Measurements from ENCODE around the gene FAM217A. TPM values are rescaled to one million over a fixed set of nuclear protein-coding genes. Genes with fewer than 3 reads are reported as not detected.

Gene FAM217A
- total RNA-seq, 1 donor from 2014 or later: not detected

- Histone ChIP-seq H3K27ac (no peak overlapping the region), H3K4me1 (peaks cover 18% of the 10 kb centered on the region), H3K9me3 (no peaks in the 10 kb centered on the region), H3K4me3 (no peak overlapping the region), H3K36me3 (peaks cover 0 to 48% of the 10 kb centered on the region in 2 donors), H3K27me3 (no peaks in the 10 kb centered on the region)
- intact Hi-C loops (cut with DNase I): no loop called here
- DNase-seq (ENCODE audit: extremely low spot score in 2 of 2): no peak
- no peak for TF ChIP-seq POLR2A (IDR thresholded peaks at IDR 0.05)
- TF ChIP-seq POLR2AphosphoS5 (IDR thresholded peaks at IDR 0.05; ENCODE audit: insufficient read depth in 1 of 2, low read depth in 1 of 2): no peak
- TF ChIP-seq CTCF (IDR thresholded peaks at IDR 0.05): no peak
Measured at GRCh38 chr6:4036581-4036980, 42.4 kb downstream of the FAM217A start.

GRCh38 chr6:4032475-4032874 lies 46.5 kb downstream of the FAM217A start:
- H3K36me3 ChIP-seq: peaks cover 0 to 16% of the 10 kb centered on the region in 2 donors
- no peaks in the 10 kb centered on the region for H3K9me3 ChIP-seq
- no peaks in the 10 kb centered on the region for H3K27me3 ChIP-seq
- no peak for TF ChIP-seq CTCF (IDR thresholded peaks at IDR 0.05)
- TF ChIP-seq POLR2A (IDR thresholded peaks at IDR 0.05): no peak
- TF ChIP-seq POLR2AphosphoS5 (IDR thresholded peaks at IDR 0.05; ENCODE audit: insufficient read depth in 1 of 2, low read depth in 1 of 2): no peak
- no peak overlapping the region for H3K4me3 ChIP-seq
- peaks cover 33% of the 10 kb centered on the region for H3K4me1 ChIP-seq
- intact Hi-C loops (cut with DNase I): no loop called here
- no peak overlapping the region for H3K27ac ChIP-seq
- no peak for DNase-seq (ENCODE audit: extremely low spot score in 2 of 2)

GRCh38 chr6:4031442-4031841 lies 47.5 kb downstream of the FAM217A start:
- no peak for DNase-seq (ENCODE audit: extremely low spot score in 2 of 2)
- no peak overlapping the region for H3K27ac ChIP-seq
- H3K27me3 ChIP-seq: no peaks in the 10 kb centered on the region
- intact Hi-C loops (cut with DNase I): no loop called here
- H3K9me3 ChIP-seq: no peaks in the 10 kb centered on the region
- TF ChIP-seq CTCF (IDR thresholded peaks at IDR 0.05) (no peak), POLR2AphosphoS5 (IDR thresholded peaks at IDR 0.05; ENCODE audit: insufficient read depth in 1 of 2, low read depth in 1 of 2) (no peak), POLR2A (IDR thresholded peaks at IDR 0.05) (no peak)
- peaks cover 44% of the 10 kb centered on the region for H3K4me1 ChIP-seq
- peaks cover 0 to 12% of the 10 kb centered on the region in 2 donors for H3K36me3 ChIP-seq
- no peak overlapping the region for H3K4me3 ChIP-seq

- Histone ChIP-seq H3K4me3 (no peak overlapping the region), H3K36me3 (peaks cover 0 to 12% of the 10 kb centered on the region in 2 donors), H3K27me3 (no peaks in the 10 kb centered on the region), H3K9me3 (no peaks in the 10 kb centered on the region), H3K4me1 (peaks cover 51% of the 10 kb centered on the region), H3K27ac (no peak overlapping the region)
- TF ChIP-seq POLR2AphosphoS5 (IDR thresholded peaks at IDR 0.05; ENCODE audit: insufficient read depth in 1 of 2, low read depth in 1 of 2) (no peak), CTCF (IDR thresholded peaks at IDR 0.05) (no peak), POLR2A (IDR thresholded peaks at IDR 0.05) (no peak)
- no peak for DNase-seq (ENCODE audit: extremely low spot score in 2 of 2)
- intact Hi-C loops (cut with DNase I): no loop called here
Measured at GRCh38 chr6:4030669-4031068, 48.3 kb downstream of the FAM217A start.

GRCh38 chr6:4029687-4030086 lies 49.2 kb downstream of the FAM217A start:
- H3K4me3 ChIP-seq: no peak overlapping the region
- no peaks in the 10 kb centered on the region for H3K9me3 ChIP-seq
- DNase-seq (ENCODE audit: extremely low spot score in 2 of 2): no peak
- peaks cover 0 to 12% of the 10 kb centered on the region in 2 donors for H3K36me3 ChIP-seq
- no peak for TF ChIP-seq CTCF (IDR thresholded peaks at IDR 0.05)
- no peak overlapping the region for H3K27ac ChIP-seq
- intact Hi-C loops (cut with DNase I): no loop called here
- no peaks in the 10 kb centered on the region for H3K27me3 ChIP-seq
- peaks cover 61% of the 10 kb centered on the region for H3K4me1 ChIP-seq

All from vagina (tissue), 2 donors.